ENCODE results near the gene CEP192.

CEP192 gene

DNA sequence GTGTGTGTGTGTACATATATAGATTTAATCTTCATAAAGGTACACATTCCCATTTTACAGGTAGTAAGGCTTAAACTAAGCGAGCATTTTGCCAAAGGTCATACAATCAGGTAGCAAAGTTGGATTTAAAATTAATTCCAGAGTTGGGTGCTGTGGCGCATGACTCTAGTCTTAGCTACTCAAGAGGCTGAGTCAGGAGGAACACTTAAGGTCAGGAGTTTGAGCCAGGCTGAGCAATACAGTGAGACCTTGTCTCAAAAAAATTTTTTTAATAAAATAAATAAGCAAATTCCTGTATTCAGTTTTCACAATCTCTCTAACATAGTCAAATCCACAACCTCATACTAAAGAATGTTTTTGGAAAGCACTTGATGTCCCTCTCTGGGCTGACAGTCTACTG, 115.9 kb downstream of the CEP192 start:
- H3K36me3 ChIP-seq (ENCODE audit: insufficient read depth, low read length), result peaks cover 83% of the 10 kb centered on the region; the same call in 1 of the 2 replicates
- H3K79me2 ChIP-seq (ENCODE audit: insufficient read depth, low read length), result no peaks in the 10 kb centered on the region
- H3K27me3 ChIP-seq (ENCODE audit: insufficient read depth, low read length, poor library complexity, severe bottlenecking), result no peaks in the 10 kb centered on the region
- no peaks in the 10 kb centered on the region for H4K20me1 ChIP-seq (ENCODE audit: insufficient read depth, low read length, poor library complexity, severe bottlenecking)
- no peaks in the 10 kb centered on the region for H3K4me1 ChIP-seq (ENCODE audit: insufficient read depth, low read length, poor library complexity, severe bottlenecking)
- no peak overlapping the region for H2AFZ ChIP-seq (ENCODE audit: low read length)
- no peak overlapping the region for H3K4me3 ChIP-seq (ENCODE audit: low read length, poor library complexity, severe bottlenecking)
- TF ChIP-seq, protein P1, sequence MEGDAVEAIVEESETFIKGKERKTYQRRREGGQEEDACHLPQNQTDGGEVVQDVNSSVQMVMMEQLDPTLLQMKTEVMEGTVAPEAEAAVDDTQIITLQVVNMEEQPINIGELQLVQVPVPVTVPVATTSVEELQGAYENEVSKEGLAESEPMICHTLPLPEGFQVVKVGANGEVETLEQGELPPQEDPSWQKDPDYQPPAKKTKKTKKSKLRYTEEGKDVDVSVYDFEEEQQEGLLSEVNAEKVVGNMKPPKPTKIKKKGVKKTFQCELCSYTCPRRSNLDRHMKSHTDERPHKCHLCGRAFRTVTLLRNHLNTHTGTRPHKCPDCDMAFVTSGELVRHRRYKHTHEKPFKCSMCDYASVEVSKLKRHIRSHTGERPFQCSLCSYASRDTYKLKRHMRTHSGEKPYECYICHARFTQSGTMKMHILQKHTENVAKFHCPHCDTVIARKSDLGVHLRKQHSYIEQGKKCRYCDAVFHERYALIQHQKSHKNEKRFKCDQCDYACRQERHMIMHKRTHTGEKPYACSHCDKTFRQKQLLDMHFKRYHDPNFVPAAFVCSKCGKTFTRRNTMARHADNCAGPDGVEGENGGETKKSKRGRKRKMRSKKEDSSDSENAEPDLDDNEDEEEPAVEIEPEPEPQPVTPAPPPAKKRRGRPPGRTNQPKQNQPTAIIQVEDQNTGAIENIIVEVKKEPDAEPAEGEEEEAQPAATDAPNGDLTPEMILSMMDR (conservative IDR thresholded peaks at IDR 0.05; ENCODE audit: low read length), result no peak
- no peak for TF ChIP-seq EZH2phosphoT487 (IDR thresholded peaks at IDR 0.05; ENCODE audit: borderline replicate concordance)
- H3K9me3 ChIP-seq (ENCODE audit: insufficient read depth, low read depth, low read length), result no peaks in the 10 kb centered on the region
- H3K9ac ChIP-seq (ENCODE audit: low read depth, low read length, poor library complexity, severe bottlenecking), result no peak overlapping the region
- H3F3A ChIP-seq (ENCODE audit: low read depth), result no peaks in the 10 kb centered on the region
- H3K4me2 ChIP-seq (ENCODE audit: low read depth, low read length, poor library complexity, severe bottlenecking), result no peak overlapping the region
- no peaks in the 10 kb centered on the region for H3K9me2 ChIP-seq (replicated peaks; ENCODE audit: low read depth, low read length)

GRCh38 chr18:13108330-13108729, 117.2 kb downstream of the CEP192 start:
- H2AFZ ChIP-seq (ENCODE audit: low read length), result no peak overlapping the region
- no peak overlapping the region for H3K9ac ChIP-seq (ENCODE audit: low read depth, low read length, poor library complexity, severe bottlenecking)
- H3K36me3 ChIP-seq (ENCODE audit: insufficient read depth, low read length), result peaks cover 75% of the 10 kb centered on the region; the same call in 1 of the 2 replicates
- H3K27me3 ChIP-seq (ENCODE audit: insufficient read depth, low read length, poor library complexity, severe bottlenecking), result no peaks in the 10 kb centered on the region
- no peaks in the 10 kb centered on the region for H3K9me3 ChIP-seq (ENCODE audit: insufficient read depth, low read depth, low read length)
- no peak overlapping the region for H3K4me3 ChIP-seq (ENCODE audit: low read length, poor library complexity, severe bottlenecking)
- H3F3A ChIP-seq (ENCODE audit: low read depth), result no peaks in the 10 kb centered on the region
- H3K79me2 ChIP-seq (ENCODE audit: insufficient read depth, low read length), result no peaks in the 10 kb centered on the region
- TF ChIP-seq, protein P1 (conservative IDR thresholded peaks at IDR 0.05; ENCODE audit: low read length), result no peak
- TF ChIP-seq EZH2phosphoT487 (IDR thresholded peaks at IDR 0.05; ENCODE audit: borderline replicate concordance), result no peak
- H3K9me2 ChIP-seq (replicated peaks; ENCODE audit: low read depth, low read length), result no peaks in the 10 kb centered on the region
- no peaks in the 10 kb centered on the region for H3K4me1 ChIP-seq (ENCODE audit: insufficient read depth, low read length, poor library complexity, severe bottlenecking)
- no peaks in the 10 kb centered on the region for H4K20me1 ChIP-seq (ENCODE audit: insufficient read depth, low read length, poor library complexity, severe bottlenecking)
- no peak overlapping the region for H3K4me2 ChIP-seq (ENCODE audit: low read depth, low read length, poor library complexity, severe bottlenecking)

DNA sequence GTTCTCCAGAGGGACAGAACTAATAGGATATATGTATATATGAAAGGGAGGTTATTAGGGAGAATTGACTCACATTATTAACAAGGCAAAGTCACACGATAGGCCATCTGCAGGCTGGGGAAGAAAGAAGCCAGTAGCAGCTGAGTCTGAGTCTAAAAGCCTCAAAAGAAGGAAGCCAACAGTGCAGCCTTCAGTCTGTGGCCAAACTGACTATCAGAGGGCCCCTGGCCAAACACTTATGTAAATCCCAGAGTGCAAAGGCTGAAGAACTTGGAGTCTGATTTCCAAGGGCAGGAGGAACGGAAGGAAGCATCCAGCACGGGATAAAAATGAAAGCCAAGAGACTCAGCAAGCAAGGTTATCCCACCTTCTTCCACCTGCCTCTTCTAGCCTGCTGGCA, 119.4 kb downstream of the CEP192 start:
- no peaks in the 10 kb centered on the region for H3K9me2 ChIP-seq (replicated peaks; ENCODE audit: low read depth, low read length)
- no peak for TF ChIP-seq EZH2phosphoT487 (IDR thresholded peaks at IDR 0.05; ENCODE audit: borderline replicate concordance)
- TF ChIP-seq, protein P1 (conservative IDR thresholded peaks at IDR 0.05; ENCODE audit: low read length), result no peak

More for the DNA sequence above, 119.4 kb downstream of the CEP192 start:
- H3K9ac ChIP-seq (ENCODE audit: low read depth, low read length, poor library complexity, severe bottlenecking), result no peak overlapping the region
- H4K20me1 ChIP-seq (ENCODE audit: insufficient read depth, low read length, poor library complexity, severe bottlenecking), result no peaks in the 10 kb centered on the region
- no peaks in the 10 kb centered on the region for H3F3A ChIP-seq (ENCODE audit: low read depth)
- H3K4me2 ChIP-seq (ENCODE audit: low read depth, low read length, poor library complexity, severe bottlenecking), result no peak overlapping the region
- peaks cover 72% of the 10 kb centered on the region; the same call in 1 of the 2 replicates for H3K36me3 ChIP-seq (ENCODE audit: insufficient read depth, low read length)
- no peaks in the 10 kb centered on the region for H3K27me3 ChIP-seq (ENCODE audit: insufficient read depth, low read length, poor library complexity, severe bottlenecking)
- H3K4me3 ChIP-seq (ENCODE audit: low read length, poor library complexity, severe bottlenecking), result no peak overlapping the region
- no peaks in the 10 kb centered on the region for H3K79me2 ChIP-seq (ENCODE audit: insufficient read depth, low read length)
- H2AFZ ChIP-seq (ENCODE audit: low read length), result no peak overlapping the region
- no peaks in the 10 kb centered on the region for H3K9me3 ChIP-seq (ENCODE audit: insufficient read depth, low read depth, low read length)
- H3K4me1 ChIP-seq (ENCODE audit: insufficient read depth, low read length, poor library complexity, severe bottlenecking), result no peaks in the 10 kb centered on the region
